Left renal pelvis (tissue), 4 donors: Measurements from ENCODE around the gene NOTCH1. TPM values are rescaled to one million over a fixed set of nuclear protein-coding genes. Genes with fewer than 3 reads are reported as not detected.

Experiments
- DNase-seq, 4 donors: peaks; one replicate each; pipeline ENCODE4 v3.0.0-alpha.2; 2013; ENCODE audit warnings: low read depth in 4 of 4, low spot score in 3 of 4
- polyA plus RNA-seq, 4 donors: library from polyadenylated mRNA; unstranded; fragments of 120-200 nt; gene quantifications; one replicate each; pipeline ENCODE4 v1.2.1, GENCODE V29; 2013; ENCODE audit not compliant: insufficient read length in 4 of 4

Gene NOTCH1
- polyA plus RNA-seq = 10 to 100 TPM; 15.8 to 39.3 (median 25.7) TPM

DNA sequence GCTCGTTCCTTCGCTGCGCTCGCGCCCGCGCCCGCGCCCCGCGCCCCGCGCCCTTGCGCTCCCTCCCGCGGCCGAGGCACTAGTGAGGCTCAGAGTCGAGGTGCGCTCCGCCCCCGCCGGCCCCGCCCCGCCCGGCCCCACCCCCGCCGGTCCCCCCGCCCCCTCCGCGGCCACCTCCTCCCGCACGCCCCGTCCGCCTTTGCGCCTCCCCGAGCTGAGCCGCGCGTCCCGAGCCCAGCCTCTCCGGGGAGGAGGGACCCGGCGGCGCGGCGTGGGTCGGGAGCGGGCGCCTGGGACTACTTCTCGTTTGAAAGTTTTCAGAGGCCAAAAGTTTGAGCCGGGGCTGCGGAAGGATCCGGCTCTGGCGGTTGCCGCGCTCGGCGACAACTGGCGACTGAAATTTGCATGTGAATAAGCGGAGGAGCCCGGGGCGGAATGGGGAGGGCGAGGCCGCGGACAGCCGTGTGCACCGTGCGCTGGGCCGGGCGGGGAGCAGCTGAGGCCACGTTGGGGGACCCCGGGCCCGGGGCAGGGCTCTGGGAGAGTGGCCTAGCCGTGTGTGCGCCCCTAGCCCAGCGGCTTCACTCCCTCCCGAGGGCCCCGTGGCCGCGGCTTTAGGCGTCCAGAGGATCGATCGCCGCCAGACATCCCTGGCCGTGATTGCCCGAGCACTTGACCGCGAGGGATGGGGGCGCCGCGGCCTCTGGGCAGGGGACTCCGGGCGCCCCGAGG is at the start of gene NOTCH1:
TSS of gene NOTCH1 (minus strand) at position 84 of the 732 bp plus-strand sequence. CDS start 262 bp downstream, outside the sequence.
- DNase-seq = peak; percentile 71 to 89 (median 83)

GRCh38 chr9:136594492-136594891 is 48.6 kb upstream of the NOTCH1 start:
- no peak for DNase-seq

- no peak for DNase-seq
These were observed 47.7 kb upstream of the NOTCH1 start for GRCh38 chr9:136593581-136593980.

DNA sequence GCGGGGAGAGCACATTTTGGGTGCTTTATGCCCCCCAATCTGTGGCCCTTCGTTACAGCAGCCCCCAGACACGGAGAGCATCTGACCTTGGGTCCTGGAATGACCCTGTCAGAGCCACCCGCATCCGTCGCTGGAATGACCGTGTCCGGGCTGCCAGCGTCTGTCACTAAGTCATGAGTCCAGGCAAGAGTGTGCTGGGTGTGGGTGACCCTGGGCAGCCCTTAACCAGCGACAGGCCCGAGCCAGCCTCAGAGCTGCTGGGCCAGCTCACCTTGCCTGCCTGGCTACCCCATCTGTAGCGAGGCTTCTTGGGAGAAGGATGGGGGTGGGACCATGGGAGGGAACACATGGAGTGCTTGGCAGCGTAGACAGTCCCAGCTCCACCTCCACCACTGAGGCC is 46.8 kb upstream of the NOTCH1 start:
- no peak for DNase-seq

- DNase-seq = no peak
These were observed 45.2 kb upstream of the NOTCH1 start for GRCh38 chr9:136590821-136591752.

GRCh38 chr9:136589766-136590763 is 44.2 kb upstream of the NOTCH1 start:
- DNase-seq = no peak

DNA sequence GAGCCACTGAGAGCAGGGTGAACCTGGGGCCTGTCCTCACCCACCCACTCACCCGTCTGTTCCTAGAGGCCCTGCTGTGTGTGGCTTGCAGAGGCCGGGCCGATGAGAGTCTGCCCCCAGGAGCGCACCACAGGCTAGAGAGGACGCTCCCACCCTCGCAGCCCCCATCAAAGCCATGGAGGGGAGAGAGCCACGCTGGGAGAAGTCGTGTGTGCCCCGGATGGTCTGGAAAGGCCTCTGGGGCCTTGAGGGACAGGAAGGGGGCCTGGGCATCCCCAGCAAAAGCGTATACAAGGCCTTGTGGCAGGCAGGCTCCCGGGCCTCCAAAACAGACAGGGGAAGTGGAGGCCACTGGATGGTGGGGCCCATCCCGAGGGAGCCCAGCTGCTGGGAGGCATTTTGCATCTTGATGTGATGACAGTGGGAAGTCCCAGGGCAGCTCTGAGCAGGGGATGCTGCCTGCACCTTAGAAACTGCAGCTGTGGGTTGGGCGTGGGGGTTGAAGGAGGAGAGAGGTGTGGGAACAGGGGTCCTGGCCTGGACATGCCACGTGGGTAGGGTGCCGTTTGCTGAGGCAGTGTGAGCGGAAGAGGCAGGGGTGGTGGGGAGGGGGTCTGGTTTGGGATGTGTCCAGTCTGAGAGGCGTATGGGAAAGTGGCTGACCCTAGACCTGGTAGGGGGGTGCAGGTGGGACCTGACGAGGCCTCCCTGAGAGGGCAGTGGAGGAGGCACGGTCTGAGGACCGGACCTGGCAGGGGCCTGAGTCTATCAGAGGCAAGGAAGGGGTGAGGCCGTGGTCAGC is 43.0 kb upstream of the NOTCH1 start:
- no peak for DNase-seq

- peak; percentile 64 to 85 (median 68) for DNase-seq
These were observed 42.3 kb upstream of the NOTCH1 start for GRCh38 chr9:136587944-136588662.

DNA sequence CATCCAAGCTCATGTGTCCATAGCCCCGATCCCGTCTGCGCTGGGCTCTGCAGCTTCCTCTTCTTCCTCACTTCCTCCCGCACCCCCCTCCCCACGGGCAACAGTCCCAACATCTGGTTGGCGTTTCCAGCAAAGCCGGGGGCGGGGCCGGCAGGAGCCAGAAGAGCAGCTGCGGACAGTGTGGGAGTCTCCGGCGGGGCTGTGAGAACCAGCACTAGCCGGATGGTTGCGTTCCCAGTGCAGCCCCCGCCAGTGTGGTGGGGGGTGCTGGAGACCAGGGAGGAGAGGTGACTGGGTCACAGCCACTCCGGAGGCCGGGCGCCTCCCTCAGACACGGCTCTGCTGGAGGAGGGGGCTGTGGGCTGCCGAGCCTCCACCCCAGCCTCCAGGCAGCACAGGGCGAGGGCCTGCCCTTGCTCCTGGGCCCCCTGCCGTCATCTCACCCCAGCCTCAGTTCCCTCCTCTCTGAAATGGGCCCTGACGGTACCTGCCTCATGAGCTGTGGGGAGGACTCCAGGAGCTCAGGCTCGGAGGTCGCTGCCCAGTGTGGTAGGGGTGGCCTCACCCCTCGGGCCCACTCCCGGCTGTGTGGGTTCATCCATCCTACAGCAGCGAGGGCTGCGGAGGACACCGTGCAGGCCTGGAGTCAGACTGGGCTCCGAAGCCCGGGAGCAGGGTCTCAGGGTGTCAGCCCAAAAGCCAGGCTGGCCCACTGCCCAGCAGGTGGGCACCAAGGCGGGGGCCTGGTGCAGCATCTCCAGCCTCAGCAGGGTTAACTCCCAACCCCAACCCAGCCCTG is 41.5 kb upstream of the NOTCH1 start:
- DNase-seq = peak; percentile 86 to 90 (median 86)

- no peak for DNase-seq
These were observed 40.6 kb upstream of the NOTCH1 start for GRCh38 chr9:136586391-136586953.

- no peak for DNase-seq
These were observed 39.8 kb upstream of the NOTCH1 start for GRCh38 chr9:136585531-136586120.

DNA sequence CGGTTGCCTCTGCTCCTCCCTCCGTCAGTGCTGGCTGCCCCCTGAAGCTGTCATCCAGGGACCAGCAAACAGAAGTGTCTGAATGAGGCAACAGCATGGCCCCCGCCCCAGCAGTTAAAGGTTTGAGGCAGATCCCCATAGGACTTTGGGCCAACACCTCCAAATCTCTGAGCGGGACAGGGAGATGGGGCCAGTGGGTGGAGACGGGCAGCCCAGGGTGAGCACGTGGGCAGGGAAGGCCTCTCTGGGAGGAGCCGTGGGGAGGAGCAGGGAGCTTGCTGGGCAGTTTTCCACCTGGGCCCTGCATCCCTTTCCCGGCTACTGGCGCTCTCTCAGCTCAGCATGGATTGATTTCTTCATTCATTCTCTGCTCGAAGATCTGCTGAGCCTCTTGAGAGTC is 39.1 kb upstream of the NOTCH1 start:
- DNase-seq = no peak

GRCh38 chr9:136584401-136584932 is 38.6 kb upstream of the NOTCH1 start:
- DNase-seq = no peak

DNA sequence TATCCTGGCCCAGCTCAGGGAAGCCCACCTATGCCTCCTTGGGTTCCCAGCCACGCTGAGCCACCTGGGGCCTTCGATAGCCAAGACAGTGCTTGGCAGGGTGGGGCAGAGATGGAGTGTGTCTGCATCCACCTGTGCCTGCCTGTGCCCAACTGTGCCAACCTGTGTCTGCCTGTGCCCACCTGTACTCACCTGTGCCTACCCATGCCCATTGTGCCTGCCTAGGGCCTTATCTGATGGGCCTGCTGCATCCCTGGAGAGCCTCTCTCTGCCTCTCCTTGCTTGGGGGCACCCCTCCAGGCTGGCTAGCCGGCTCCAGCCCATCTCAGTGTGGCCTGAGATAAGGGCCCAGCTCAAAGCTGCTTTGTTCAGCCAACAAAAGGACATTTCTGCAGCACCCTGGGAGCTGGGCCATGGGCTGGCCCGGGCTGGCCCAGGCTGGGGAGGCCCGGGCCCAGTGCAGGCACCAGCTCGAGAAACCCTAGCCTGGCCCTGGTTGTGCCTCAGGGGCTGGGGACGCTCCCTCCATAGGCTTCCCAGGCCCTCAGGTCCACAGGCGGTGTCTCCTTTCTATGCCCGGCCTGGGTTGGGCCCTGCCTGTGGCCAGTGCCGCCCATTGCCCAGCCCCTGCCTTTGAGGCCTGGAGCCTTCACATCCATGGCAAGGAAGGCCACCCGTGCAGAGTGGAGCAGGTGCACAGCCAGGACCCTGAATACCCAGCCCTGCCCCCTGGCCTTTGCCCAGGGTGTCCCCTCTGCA is 37.3 kb upstream of the NOTCH1 start:
- no peak for DNase-seq

- DNase-seq = no peak
These were observed 36.0 kb upstream of the NOTCH1 start for GRCh38 chr9:136581614-136582447.
